BE2C (cell line): ENCODE data around the gene OR1F1.
"Not testable (repeated sequence)": the region's sequence is repeated elsewhere in the genome, so short reads cannot be mapped to it uniquely, and the experiment has no call there.

Source experiments
- DNase-seq: peaks from one replicate; pipeline ENCODE4 v3.0.0-alpha.2; 2020
- H3K27me3 ChIP-seq: fragments of 250-450 bp; sonication (Bioruptor Pico); 2 replicates; pipeline ENCODE4 v1.5.1; 2020; ENCODE audit warnings: mild to moderate bottlenecking
- H3K36me3 ChIP-seq: fragments of 250-450 bp; sonication (Bioruptor Pico); 2 replicates; pipeline ENCODE4 v1.5.1; 2020; ENCODE audit warnings: mild to moderate bottlenecking
- H3K4me1 ChIP-seq: fragments of 250-450 bp; sonication (Bioruptor Pico); 2 replicates; pipeline ENCODE4 v1.5.1; 2020
- H3K4me3 ChIP-seq: 2 replicates; pipeline ENCODE4 v1.5.1; 2011; ENCODE audit warnings: low read depth, low read length
- H3K9me3 ChIP-seq: fragments of 250-450 bp; sonication (Bioruptor Pico); 2 replicates; pipeline ENCODE4 v1.5.1; 2020
- CTCF ChIP-seq: IDR thresholded peaks from 2 replicates; pipeline ENCODE4 v1.5.1; 2012; ENCODE audit warnings: mild to moderate bottlenecking, low read depth, low read length

Gene OR1F1

GRCh38 chr16:3161235-3162018, 26.6 kb upstream of the OR1F1 start:
- Histone ChIP-seq H3K27me3 (no peaks in the 10 kb centered on the region), H3K36me3 (no peaks in the 10 kb centered on the region), H3K4me3 (no peak overlapping the region), H3K4me1 (no peaks in the 10 kb centered on the region), H3K9me3 (no peaks in the 10 kb centered on the region)
- no peak for TF ChIP-seq CTCF
- no peak for DNase-seq

- Histone ChIP-seq H3K9me3 (no peaks in the 10 kb centered on the region), H3K27me3 (peaks cover 6% of the 10 kb centered on the region), H3K4me3 (no peak overlapping the region), H3K4me1 (no peaks in the 10 kb centered on the region), H3K36me3 (no peaks in the 10 kb centered on the region)
- no peak for DNase-seq
- TF ChIP-seq CTCF, result no peak
Measured at GRCh38 chr16:3164121-3164991, 23.6 kb upstream of the OR1F1 start.

GRCh38 chr16:3165111-3165822, 22.7 kb upstream of the OR1F1 start:
- Histone ChIP-seq H3K27me3 (peaks cover 14% of the 10 kb centered on the region), H3K4me3 (peak overlapping the region; percentile 37), H3K36me3 (no peaks in the 10 kb centered on the region), H3K9me3 (no peaks in the 10 kb centered on the region), H3K4me1 (no peaks in the 10 kb centered on the region)
- TF ChIP-seq CTCF, result no peak
- no peak for DNase-seq

- Histone ChIP-seq H3K36me3 (no peaks in the 10 kb centered on the region), H3K27me3 (peaks cover 27% of the 10 kb centered on the region), H3K4me3 (no peak overlapping the region), H3K4me1 (no peaks in the 10 kb centered on the region), H3K9me3 (no peaks in the 10 kb centered on the region)
- DNase-seq, result no peak
- TF ChIP-seq CTCF, result no peak
Measured at GRCh38 chr16:3166505-3166886, 21.5 kb upstream of the OR1F1 start.

GRCh38 chr16:3168729-3169128, 19.3 kb upstream of the OR1F1 start:
- peaks cover 30% of the 10 kb centered on the region for H3K27me3 ChIP-seq
- not testable (repeated sequence) for H3K9me3 ChIP-seq

GRCh38 chr16:3170440-3171180, 17.4 kb upstream of the OR1F1 start:
- H3K9me3 ChIP-seq, result no peaks in the 10 kb centered on the region
- TF ChIP-seq CTCF, result no peak
- H3K4me1 ChIP-seq, result no peaks in the 10 kb centered on the region
- DNase-seq, result no peak
- peak overlapping the region; percentile 55 for H3K4me3 ChIP-seq
- H3K27me3 ChIP-seq, result peaks cover 30% of the 10 kb centered on the region
- H3K36me3 ChIP-seq, result no peaks in the 10 kb centered on the region

More at GRCh38 chr16:3168729-3169128, 19.3 kb upstream of the OR1F1 start:
- H3K4me1 ChIP-seq, H3K4me3 ChIP-seq, DNase-seq, H3K36me3 ChIP-seq: not testable (repeated sequence)
